HepG2 (cell line): ENCODE measurements around the gene AARS1. TPM values are rescaled to one million over a fixed set of nuclear protein-coding genes. Genes with fewer than 3 reads are reported as not detected.
A peak's percentile ranks its signal among the peaks of the same experiment; 100 is the strongest.

Source experiments
- ATF4 ChIP-seq, 2 experiments: fragments of 450-650 bp in 1 of 2; sonication (generic) in 1 of 2; formaldehyde crosslinking; IDR thresholded peaks; 2 replicates each; pipeline versions ENCODE4 v1.5.0 to v1.8.0; 2020 to 2022; ENCODE audit warnings: mild to moderate bottlenecking in 1 of 2, missing genetic modification reagents in 1 of 2
- CCAR2 ChIP-seq: fragments of 200-400 bp; formaldehyde crosslinking; optimal IDR thresholded peaks from 2 replicates; pipeline ENCODE3; 2018; ENCODE audit warnings: low read depth, mild to moderate bottlenecking, low read length, moderate library complexity
- CREM ChIP-seq, 2 experiments: sonication (generic) in 1 of 2; formaldehyde crosslinking in 1 of 2; IDR thresholded peaks; 2 replicates each; pipeline versions ENCODE4 v1.4.0 to v1.6.1; 2016 to 2020; ENCODE audit warnings: antibody characterized with exemption in 1 of 2, mild to moderate bottlenecking in 1 of 2, missing genetic modification reagents in 1 of 2
- FOXK2 ChIP-seq: fragments of 450-650 bp; IDR thresholded peaks from 2 replicates; pipeline ENCODE4 v1.6.1; 2016
- GTF3A ChIP-seq: sonication (generic); formaldehyde crosslinking; conservative IDR thresholded peaks from 2 replicates; pipeline ENCODE4 v1.4.0; 2020; ENCODE audit warnings: mild to moderate bottlenecking, missing genetic modification reagents
- NFE2 ChIP-seq: sonication (generic); formaldehyde crosslinking; IDR thresholded peaks from 2 replicates; pipeline ENCODE4 v1.4.0; 2020; ENCODE audit warnings: missing genetic modification reagents
- REPIN1 ChIP-seq: sonication (generic); formaldehyde crosslinking; IDR thresholded peaks from 2 replicates; pipeline ENCODE4 v1.8.0; 2022; ENCODE audit warnings: missing genetic modification reagents, low read depth, mild to moderate bottlenecking, borderline replicate concordance
- RFX3 ChIP-seq: IDR thresholded peaks from 2 replicates; pipeline ENCODE4 v1.6.1; 2016; ENCODE audit warnings: missing biosample characterization, missing genetic modification reagents
- SIX1 ChIP-seq: sonication (generic); formaldehyde crosslinking; IDR thresholded peaks from 2 replicates; pipeline ENCODE4 v1.4.0; 2020; ENCODE audit warnings: missing genetic modification reagents, borderline replicate concordance
- SP1 ChIP-seq, 2 experiments: fragments of 450-650 bp in 1 of 2; sonication (generic) in 1 of 2; formaldehyde crosslinking in 1 of 2; IDR thresholded peaks; 2 replicates each; pipeline versions ENCODE4 v1.4.0 to v1.6.1; 2016 to 2020; ENCODE audit warnings: missing genetic modification reagents in 1 of 2
- TEAD2 ChIP-seq: sonication (generic); formaldehyde crosslinking; IDR thresholded peaks from 2 replicates; pipeline ENCODE4 v1.9.0; 2021; ENCODE audit warnings: missing genetic modification reagents
- ZNF484 ChIP-seq: sonication (generic); formaldehyde crosslinking; IDR thresholded peaks from 2 replicates; pipeline ENCODE4 v1.5.1; 2020; ENCODE audit warnings: mild to moderate bottlenecking, low read depth, missing genetic modification reagents, borderline replicate concordance
- ZNF746 ChIP-seq: sonication (generic); formaldehyde crosslinking; IDR thresholded peaks from 2 replicates; pipeline ENCODE4 v1.8.0; 2022; ENCODE audit warnings: mild to moderate bottlenecking, missing genetic modification reagents
- ZSCAN25 ChIP-seq: sonication (generic); formaldehyde crosslinking; IDR thresholded peaks from 2 replicates; pipeline ENCODE4 v1.8.0; 2022; ENCODE audit warnings: mild to moderate bottlenecking, missing genetic modification reagents
- ZUFSP ChIP-seq: sonication (generic); formaldehyde crosslinking; IDR thresholded peaks from 2 replicates; pipeline ENCODE4 v1.9.0; 2021; ENCODE audit warnings: missing genetic modification reagents, mild to moderate bottlenecking, borderline replicate concordance
- polyA plus RNA-seq, 8 experiments: library from polyadenylated mRNA; depleted of rRNA in 3 of 8; stranded (reverse) in 7 of 8; unstranded in 1 of 8; fragments of >200 nt; fragmentation: Illumina TruSeq in 4 of 8; extraction: Trizol in 4 of 8; gene quantifications; 2 replicates each; pipeline versions ENCODE4 v1.2.1 to v1.2.3, GENCODE V29; 2011 to 2016; ENCODE audit warnings: low read depth in 4 of 8, missing spikeins in 1 of 8, mixed read lengths in 1 of 8; ENCODE audit not compliant: insufficient read depth in 1 of 8
- total RNA-seq, 5 experiments: library from RNA; depleted of rRNA; stranded (reverse); fragments of >200 nt; fragmentation: Illumina TruSeq; extraction: Trizol; gene quantifications; 2 replicates each; pipeline ENCODE4 v1.2.3, GENCODE V29; 2016; ENCODE audit warnings: low read depth in 1 of 5
- TF ChIP-seq, protein P1 (sequence below): sonication (generic); formaldehyde crosslinking; IDR thresholded peaks from 2 replicates; pipeline ENCODE4 v1.8.1; 2023; ENCODE audit warnings: missing genetic modification reagents, inconsistent platforms, borderline replicate concordance
- TF ChIP-seq, protein P2 (sequence below): sonication (generic); formaldehyde crosslinking; IDR thresholded peaks from 2 replicates; pipeline ENCODE4 v1.9.0; 2021; ENCODE audit warnings: missing genetic modification reagents, borderline replicate concordance

The AARS1 gene
- total and polyA plus RNA-seq, 2 of the 13 experiments (the other 11 are each of a cell fraction or from before 2014, with no cell fraction given): 107 to 132 TPM

DNA sequence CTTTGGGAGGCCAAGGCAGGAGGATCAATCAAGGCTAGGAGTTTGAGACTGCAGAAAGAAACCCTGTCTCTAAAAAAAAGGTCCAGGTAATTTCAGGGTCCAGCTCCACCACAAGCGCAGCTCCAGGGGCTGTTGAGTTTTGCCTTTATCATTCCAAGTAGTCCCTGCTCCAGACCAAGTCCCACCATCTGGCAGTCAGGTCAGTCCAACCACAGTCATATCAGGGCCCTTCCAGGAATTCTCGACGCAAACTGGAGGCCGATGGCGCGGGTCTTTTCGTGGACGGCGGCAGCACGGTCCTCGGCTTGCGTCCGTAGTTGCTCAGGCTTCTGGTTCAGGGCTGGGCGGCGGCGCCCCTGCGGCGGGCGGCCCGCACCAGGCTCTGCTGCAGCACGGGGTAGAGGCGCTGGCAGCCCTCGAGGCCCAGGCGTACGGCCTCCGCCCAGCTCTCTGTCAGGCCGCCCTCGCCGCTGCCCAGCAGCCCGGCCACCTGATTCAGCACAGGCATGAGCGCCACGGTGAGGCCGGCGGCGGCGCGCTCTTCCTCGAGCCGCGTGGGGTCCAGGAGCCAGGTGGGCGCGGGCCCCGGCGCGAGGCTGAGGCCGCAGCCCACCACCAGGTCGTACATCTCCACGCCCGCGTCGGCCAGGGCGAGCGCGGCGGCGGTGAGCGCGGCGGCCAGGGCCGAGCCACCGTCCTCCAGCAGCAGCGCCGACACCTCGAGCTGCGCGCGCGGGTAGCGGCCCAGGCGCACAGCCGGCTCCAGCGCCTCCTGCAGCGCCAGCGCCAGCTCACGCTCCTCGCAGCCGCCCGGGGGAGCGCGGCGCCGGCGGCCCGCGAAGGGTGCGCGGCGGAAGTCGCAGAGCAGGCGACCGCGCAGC lies 38.3 kb downstream of the AARS1 start (continued):
- TF ChIP-seq TEAD2 (CRISPR knock-in tag): no peak; the same call in 1 of the 2 replicates
- TF ChIP-seq GTF3A (CRISPR knock-in tag): no peak; the same call in none of the 2 replicates
- TF ChIP-seq, protein P1, sequence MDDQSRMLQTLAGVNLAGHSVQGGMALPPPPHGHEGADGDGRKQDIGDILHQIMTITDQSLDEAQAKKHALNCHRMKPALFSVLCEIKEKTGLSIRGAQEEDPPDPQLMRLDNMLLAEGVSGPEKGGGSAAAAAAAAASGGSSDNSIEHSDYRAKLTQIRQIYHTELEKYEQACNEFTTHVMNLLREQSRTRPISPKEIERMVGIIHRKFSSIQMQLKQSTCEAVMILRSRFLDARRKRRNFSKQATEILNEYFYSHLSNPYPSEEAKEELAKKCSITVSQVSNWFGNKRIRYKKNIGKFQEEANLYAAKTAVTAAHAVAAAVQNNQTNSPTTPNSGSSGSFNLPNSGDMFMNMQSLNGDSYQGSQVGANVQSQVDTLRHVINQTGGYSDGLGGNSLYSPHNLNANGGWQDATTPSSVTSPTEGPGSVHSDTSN (CRISPR knock-in tag): 0 out of 2 replicates have a peak, but pooled peaks have one; percentile 33
- TF ChIP-seq NFE2 (CRISPR knock-in tag): no peak
- TF ChIP-seq SIX1 (CRISPR knock-in tag): no peak
- TF ChIP-seq SP1 (IDR thresholded peaks at IDR 0.05): no peak
- peak; percentile 33; the same call in 1 of the 2 replicates for TF ChIP-seq SP1 (CRISPR knock-in tag; IDR thresholded peaks at IDR 0.05)
- TF ChIP-seq ZNF746: peak; percentile 85; the same call in 1 of the 2 replicates
- TF ChIP-seq REPIN1 (CRISPR knock-in tag): no peak
- TF ChIP-seq FOXK2: no peak
- no peak for TF ChIP-seq RFX3 (CRISPR knock-in tag)
- no peak for TF ChIP-seq CCAR2
- peak; percentile 60; the same call in 1 of the 2 replicates for TF ChIP-seq ZNF484
- no peak for TF ChIP-seq ATF4 (CRISPR knock-in tag; IDR thresholded peaks at IDR 0.05)
- TF ChIP-seq, protein P2, sequence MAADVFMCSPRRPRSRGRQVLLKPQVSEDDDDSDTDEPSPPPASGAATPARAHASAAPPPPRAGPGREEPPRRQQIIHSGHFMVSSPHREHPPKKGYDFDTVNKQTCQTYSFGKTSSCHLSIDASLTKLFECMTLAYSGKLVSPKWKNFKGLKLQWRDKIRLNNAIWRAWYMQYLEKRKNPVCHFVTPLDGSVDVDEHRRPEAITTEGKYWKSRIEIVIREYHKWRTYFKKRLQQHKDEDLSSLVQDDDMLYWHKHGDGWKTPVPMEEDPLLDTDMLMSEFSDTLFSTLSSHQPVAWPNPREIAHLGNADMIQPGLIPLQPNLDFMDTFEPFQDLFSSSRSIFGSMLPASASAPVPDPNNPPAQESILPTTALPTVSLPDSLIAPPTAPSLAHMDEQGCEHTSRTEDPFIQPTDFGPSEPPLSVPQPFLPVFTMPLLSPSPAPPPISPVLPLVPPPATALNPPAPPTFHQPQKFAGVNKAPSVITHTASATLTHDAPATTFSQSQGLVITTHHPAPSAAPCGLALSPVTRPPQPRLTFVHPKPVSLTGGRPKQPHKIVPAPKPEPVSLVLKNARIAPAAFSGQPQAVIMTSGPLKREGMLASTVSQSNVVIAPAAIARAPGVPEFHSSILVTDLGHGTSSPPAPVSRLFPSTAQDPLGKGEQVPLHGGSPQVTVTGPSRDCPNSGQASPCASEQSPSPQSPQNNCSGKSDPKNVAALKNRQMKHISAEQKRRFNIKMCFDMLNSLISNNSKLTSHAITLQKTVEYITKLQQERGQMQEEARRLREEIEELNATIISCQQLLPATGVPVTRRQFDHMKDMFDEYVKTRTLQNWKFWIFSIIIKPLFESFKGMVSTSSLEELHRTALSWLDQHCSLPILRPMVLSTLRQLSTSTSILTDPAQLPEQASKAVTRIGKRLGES: no peak
- no peak for TF ChIP-seq CREM (IDR thresholded peaks at IDR 0.05)
- no peak for TF ChIP-seq CREM (CRISPR knock-in tag; IDR thresholded peaks at IDR 0.05)
- TF ChIP-seq ZSCAN25: no peak; the same call in none of the 2 replicates
- TF ChIP-seq ZUFSP (CRISPR knock-in tag): no peak
